Peyer's patch (tissue), 4 donors: ENCODE data around the gene CD8B.

Experiments used
- CTCF ChIP-seq, 6 experiments: fragments of 450-650 bp in 4 of 6; fragments of 200-600 bp in 2 of 6; sonication (generic) in 1 of 6; IDR thresholded peaks; one replicate each; pipeline ENCODE4 v1.5.1; 2017 to 2019; ENCODE audit warnings: antibody characterized with exemption in 6 of 6, mild to moderate bottlenecking in 3 of 6, moderate library complexity in 1 of 6
- POLR2A ChIP-seq, 2 donors: fragments of 450-650 bp; IDR thresholded peaks; one replicate each; pipeline ENCODE4 v1.5.1; 2017; ENCODE audit warnings: antibody characterized with exemption in 2 of 2, mild to moderate bottlenecking in 2 of 2, moderate library complexity in 2 of 2

DNA sequence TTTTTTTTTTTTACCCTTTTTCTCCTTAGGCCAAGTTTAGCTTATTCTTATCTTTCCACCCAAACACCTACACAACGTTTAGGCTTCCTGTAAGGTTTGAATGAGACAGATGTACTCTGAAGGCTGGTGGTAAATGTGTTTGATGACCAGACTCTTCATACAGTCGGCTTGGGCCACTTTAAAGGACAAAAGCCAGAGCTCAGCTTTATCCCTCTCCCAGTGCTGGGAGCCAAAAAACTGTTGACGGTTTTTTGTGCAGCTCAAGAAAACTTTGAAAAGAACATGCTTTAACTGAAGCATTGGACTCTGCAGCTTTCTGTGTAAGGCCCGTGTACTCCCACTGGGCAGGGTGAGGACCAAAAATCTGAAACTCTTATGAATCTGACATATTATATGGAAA is 86.3 kb downstream of the CD8B start:
- TF ChIP-seq CTCF (IDR thresholded peaks at IDR 0.05) (no peak), POLR2A (IDR thresholded peaks at IDR 0.05) (no peak)
